GM21526 (cell line): Measurements from ENCODE around the gene ATP8B1.

Experiments
- ATAC-seq: cut with Tn5 transposase; IDR thresholded peaks from one replicate; pipeline ENCODE4 v1.9.1; 2021; ENCODE audit warnings: moderate library complexity; ENCODE audit not compliant: unreplicated experiment, low FRiP score

Gene ATP8B1

DNA sequence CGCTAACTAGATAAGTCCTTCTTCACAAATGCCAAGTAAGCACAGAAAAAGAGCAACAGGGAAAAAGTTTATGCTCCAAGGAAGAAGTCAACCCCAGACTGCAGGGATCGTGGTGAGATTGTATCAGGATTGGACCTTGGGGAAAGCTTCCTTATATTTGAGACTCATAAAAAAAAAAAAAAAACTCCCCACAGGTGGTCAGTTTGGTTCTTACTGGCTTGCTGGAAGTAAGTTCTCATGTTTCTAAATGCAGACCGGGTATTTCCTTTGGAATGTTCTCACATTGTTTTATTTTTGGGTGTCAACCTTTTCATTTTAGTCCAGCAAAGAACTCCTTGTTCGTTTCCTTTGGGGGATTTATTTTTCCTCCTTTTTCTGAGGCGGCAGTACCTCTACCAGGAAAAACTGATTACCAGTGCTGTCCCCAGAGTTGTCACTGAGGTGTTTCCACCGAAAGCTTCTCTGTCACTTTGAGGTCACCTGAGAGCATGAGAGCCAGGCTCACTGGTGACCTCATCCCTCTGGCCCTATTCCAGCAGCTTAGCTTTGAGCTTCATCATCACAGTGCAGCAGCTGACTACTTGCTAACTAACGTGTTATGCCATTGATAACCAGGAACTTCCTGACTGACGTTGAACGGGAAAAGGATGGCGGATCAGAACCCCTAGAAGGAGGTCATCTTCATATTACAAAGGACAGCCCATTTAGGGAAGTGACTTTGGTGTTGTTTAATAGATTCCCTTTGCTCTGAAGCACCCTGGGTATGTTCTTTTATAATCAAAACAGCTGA lies 16.8 kb upstream of the ATP8B1 start:
- ATAC-seq: no peak

DNA sequence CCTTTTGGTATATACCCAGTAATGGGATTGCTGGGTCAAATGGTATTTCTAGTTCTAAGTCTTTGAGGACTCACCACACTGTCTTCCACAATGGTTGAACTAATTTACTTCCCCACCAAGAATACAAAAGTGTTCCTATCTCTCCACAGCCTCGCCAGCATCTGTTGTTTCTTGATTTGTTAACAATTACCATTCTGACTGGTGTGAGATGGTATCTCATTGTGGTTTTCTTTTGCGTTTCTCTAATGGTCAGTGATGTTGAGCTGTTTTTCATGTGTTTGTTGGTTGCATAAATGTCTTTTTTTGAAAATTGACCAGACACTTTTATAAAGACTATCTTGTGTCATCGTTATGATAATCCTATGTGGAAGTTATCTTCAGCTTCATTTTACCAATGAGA lies 16.0 kb upstream of the ATP8B1 start:
- ATAC-seq: no peak

GRCh38 chr18:57816208-57816954 lies 13.3 kb upstream of the ATP8B1 start:
- ATAC-seq: no peak

DNA sequence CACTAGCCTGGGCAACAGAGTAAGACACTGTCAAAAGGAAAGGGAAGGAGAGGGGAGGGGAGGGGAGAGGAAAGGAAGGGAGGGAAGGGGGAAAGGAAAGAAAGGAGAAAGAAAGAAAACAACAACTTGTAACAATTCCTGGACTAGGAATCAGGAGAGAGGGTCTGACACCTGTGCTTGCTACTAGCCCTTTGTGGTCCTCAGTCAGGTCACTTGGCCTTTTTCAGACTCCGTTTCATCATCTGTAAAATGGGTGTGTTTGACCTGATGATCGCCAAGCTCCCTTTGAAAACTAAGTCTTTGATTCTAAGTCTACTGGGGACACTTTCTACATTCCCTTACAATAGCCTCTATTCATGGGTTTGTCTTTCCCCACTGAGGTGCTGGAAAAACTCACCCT lies 11.4 kb upstream of the ATP8B1 start:
- no peak for ATAC-seq

- no peak for ATAC-seq
Observed at GRCh38 chr18:57813245-57813644, 10.1 kb upstream of the ATP8B1 start.

GRCh38 chr18:57812126-57812477 lies 9.0 kb upstream of the ATP8B1 start:
- no peak for ATAC-seq

- ATAC-seq: no peak
Observed at GRCh38 chr18:57811477-57812125, 8.5 kb upstream of the ATP8B1 start.

DNA sequence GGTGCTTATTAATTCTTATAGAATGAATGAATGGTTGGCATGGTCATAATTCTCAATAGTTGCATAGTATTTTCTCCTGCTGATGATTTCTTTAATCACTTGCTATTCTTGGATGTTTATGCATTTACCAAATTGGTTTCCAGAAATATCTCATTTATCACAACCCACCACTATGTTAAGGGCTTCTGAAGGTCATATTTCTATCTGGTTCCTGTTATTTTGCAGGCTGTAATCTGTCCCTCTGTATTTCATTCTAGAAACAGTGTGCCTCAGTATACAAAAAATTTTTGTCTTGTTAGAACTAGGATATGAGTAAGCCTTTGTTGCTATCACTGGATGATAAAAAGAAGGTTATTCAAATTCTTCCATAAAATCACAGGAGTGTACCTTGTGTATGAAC lies 6.1 kb upstream of the ATP8B1 start:
- ATAC-seq: no peak

DNA sequence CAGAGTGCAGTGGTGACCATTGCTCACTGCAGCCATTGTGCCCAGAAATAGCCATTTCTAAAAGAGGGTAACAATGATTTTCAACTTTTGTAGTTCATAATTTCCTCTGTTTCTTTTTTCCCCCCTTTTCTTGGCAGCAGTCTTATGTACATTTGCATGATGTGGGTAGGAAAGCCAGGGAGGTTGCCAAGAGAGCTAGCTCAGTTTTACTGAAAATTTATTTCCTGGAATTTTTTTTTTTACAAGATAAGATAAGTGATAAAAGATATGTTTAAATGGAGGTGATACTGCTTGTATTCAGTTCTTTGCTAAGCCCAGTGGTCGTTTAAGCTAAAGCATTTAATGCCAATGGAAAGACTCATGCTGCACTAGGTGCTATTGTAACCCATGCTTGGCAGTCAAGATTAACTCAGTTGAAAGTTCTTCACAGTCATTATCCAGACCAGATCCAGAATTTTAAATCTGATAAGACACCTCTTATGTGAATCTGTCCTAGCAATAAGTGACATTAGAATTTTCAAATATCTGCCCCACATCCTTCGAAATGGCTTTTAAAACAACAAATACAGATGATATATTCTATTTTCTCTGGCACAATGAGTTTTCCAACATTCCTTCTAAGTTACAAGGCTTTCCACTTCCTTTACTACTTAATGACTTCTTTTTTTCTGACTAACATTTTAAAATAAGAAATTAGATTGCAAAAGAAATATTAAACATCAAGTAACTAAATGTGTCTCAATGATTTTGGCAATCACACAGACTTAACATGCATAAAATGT lies 4.4 kb upstream of the ATP8B1 start:
- ATAC-seq: no peak

DNA sequence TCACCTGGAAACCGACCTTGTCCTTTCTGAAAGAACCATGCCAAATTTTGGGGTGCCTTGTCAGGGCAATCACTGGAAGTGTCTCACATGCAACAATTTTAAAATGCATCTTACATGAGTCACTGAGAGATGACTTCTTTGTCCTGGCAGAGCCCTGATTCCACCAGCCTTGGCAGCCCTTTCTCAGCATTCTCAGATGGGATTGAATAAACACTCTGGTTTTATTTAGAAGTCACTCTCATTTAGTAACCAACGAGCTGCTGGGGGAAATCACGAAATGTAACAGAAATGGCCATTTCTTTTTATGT lies 3.8 kb upstream of the ATP8B1 start:
- no peak for ATAC-seq

- ATAC-seq: no peak
Observed at GRCh38 chr18:57806201-57806977, 3.3 kb upstream of the ATP8B1 start.

- ATAC-seq: no peak
Observed at GRCh38 chr18:57805117-57805516, 2.0 kb upstream of the ATP8B1 start.

DNA sequence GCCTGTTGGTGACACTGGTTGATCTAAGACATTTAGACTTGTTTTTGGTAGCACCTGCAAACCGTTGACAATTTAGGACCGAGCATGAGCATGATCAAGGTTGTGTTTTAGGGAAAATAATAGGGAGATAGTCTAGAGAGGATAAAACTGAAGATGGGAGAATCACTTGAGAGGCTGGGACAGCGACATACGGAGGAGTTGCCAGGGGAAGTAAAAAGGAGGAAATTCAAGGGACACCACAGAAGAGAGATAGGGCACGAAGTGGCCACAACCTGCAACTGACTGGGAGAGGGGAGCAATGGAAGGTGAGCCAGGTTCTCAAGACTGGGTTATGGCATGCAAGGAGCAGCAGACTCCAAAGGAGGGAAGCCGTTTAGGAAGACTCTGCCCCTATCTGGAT lies 1.4 kb upstream of the ATP8B1 start:
- ATAC-seq: no peak

DNA sequence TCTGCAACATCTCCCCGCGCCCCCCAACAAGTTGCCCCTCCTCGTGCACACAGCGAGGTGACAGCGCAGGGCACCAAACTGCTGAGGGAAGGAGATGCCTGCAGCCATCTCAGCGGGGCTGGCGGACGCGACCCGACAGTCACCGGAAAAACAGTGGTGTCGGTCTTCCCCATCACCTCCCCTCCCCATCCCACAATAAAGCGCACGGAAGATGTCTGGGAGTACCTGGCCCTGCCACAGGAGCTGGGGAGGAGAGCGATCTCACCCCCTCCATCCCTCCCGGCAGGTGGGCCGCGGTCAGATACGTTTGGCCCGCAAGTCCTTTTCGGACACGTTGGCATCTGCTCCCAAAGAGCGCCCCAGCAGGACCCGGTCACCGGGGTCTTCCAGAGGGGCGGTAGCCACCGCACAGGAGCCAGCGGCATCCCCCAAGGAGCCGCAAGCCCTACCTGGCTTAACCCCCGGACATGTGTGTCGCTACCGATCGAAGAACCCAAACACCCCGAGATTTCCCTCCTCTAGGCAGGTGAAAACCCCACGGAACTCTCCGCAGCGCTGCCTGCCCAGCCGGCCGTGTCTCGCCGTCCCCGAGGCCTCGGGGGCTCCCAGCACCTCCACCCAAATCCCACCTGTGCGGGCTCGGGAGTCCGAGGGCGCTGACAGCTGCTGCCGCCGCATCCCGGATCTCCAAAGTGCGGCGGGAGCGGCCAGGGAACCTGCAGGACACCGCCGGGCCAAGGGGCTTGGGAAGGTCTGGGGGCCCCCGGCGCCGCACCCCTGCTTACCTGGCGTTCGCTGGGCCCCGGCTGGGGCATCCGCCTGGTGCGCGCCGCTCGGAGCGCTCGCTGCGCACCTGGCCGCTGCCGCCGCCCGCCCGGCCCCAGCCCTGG lies 657 bp downstream of the ATP8B1 start:
- no peak for ATAC-seq

DNA sequence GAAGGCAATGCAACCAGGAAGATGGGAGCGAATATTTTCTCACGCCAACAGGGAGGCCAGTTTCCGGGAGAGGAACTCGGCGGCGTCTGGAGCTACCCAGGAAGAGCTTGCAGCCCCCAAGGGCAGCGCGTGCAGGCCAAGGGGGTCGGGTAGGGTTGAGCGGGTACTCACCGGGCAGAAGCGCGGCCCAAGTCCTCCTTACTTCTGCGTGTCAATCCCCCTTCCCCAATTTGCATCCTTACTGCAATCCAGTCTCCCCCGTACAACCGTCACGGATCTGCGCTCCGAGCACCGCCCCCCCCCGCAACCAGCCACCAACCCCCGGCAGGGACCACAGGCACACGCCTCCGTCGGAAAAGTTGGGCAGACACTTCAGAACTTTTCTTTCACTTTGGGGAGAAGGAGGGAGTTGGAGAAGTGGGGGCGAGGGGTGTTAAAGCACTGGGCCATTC lies 1.3 kb downstream of the ATP8B1 start:
- no peak for ATAC-seq

GRCh38 chr18:57801325-57801724 lies 1.8 kb downstream of the ATP8B1 start:
- ATAC-seq: no peak

DNA sequence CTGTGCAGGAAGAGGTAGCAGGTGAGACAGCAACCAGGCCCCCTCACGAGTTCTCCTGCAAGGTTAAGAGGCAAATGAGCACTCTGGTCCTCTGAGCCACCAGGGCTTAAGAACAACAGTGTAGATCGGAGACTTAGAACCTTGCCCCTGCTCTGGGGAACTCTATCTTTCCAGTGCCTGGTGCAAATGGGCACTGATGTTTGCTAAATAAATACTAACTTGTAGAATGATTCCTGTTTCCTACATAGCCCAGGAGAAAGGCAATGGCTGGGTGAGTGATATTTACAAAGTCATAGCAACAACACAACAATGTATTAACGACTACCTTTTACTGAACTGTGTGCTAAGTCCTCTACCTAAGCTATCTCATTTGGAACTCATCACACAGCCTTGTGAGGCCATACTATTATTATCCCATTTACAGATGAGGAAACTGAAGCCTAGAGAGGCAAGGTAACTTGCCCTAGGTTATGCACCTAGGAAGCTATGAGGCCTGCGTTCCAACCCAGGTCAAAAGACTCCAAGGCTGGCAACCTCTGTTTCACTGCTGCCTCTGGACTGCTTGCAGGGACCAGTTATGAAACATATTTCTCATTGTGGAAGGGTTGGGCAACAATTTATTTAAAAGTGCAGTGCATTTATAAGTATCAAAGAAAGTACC lies 4.3 kb downstream of the ATP8B1 start:
- no peak for ATAC-seq

- no peak for ATAC-seq
Observed at GRCh38 chr18:57797209-57797651, 5.9 kb downstream of the ATP8B1 start.
